Muscle layer of duodenum (tissue), 2 donors: ENCODE measurements around the gene CCT6A.
A peak's percentile ranks its signal among the peaks of the same experiment; 100 is the strongest.
"Not testable (repeated sequence)": the region's sequence is repeated elsewhere in the genome, so short reads cannot be mapped to it uniquely, and the experiment has no call there.

Experiments
- H3K27ac ChIP-seq: one replicate; pipeline ENCODE4 v1.7.0; 2013; ENCODE audit warnings: mild to moderate bottlenecking, low read length
- H3K27me3 ChIP-seq: one replicate; pipeline ENCODE4 v1.7.0; 2013; ENCODE audit warnings: low read depth, mild to moderate bottlenecking, control low read depth, low read length
- H3K36me3 ChIP-seq, 2 donors: one replicate each; pipeline ENCODE4 v1.7.0; 2013; ENCODE audit warnings: low read length in 2 of 2, control low read depth in 1 of 2, mild to moderate bottlenecking in 1 of 2; ENCODE audit not compliant: insufficient read depth in 2 of 2, control insufficient read depth in 1 of 2
- H3K4me1 ChIP-seq, 2 donors: one replicate each; pipeline ENCODE4 v1.7.0; 2013; ENCODE audit warnings: low read length in 2 of 2, mild to moderate bottlenecking in 2 of 2, control low read depth in 1 of 2, moderate library complexity in 1 of 2; ENCODE audit not compliant: insufficient read depth in 2 of 2, control insufficient read depth in 1 of 2
- H3K4me3 ChIP-seq, 2 donors: one replicate each; pipeline ENCODE4 v1.7.0; 2013; ENCODE audit warnings: low read length in 2 of 2, low read depth in 1 of 2, mild to moderate bottlenecking in 1 of 2
- H3K9me3 ChIP-seq, 2 donors: one replicate each; pipeline ENCODE4 v1.7.0; 2013; ENCODE audit warnings: low read length in 2 of 2, control low read depth in 1 of 2, mild to moderate bottlenecking in 1 of 2; ENCODE audit not compliant: control insufficient read depth in 1 of 2
- donor health status: healthy.

The CCT6A gene

DNA sequence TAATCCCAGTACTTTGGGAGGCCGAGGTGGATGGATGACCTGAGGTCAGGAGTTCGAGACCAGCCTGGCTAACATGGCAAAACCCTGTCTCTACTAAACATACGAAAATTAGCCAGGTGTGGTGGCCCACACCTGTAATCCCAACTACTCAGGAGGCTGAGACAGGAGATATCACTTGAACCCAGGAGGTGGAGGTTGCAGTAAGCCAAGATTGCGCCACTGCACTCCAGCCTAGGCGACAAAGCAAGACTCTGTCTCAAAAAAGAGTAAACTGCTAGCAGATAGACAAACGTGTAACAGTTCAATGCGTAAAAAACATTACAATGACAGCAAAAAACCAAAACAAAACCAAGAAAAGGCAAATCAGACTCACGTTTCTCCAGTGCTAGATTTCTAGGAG is 20.0 kb upstream of the CCT6A start:
- H3K9me3 ChIP-seq, H3K27ac ChIP-seq, H3K27me3 ChIP-seq, H3K4me1 ChIP-seq, H3K4me3 ChIP-seq, H3K36me3 ChIP-seq: not testable (repeated sequence)

DNA sequence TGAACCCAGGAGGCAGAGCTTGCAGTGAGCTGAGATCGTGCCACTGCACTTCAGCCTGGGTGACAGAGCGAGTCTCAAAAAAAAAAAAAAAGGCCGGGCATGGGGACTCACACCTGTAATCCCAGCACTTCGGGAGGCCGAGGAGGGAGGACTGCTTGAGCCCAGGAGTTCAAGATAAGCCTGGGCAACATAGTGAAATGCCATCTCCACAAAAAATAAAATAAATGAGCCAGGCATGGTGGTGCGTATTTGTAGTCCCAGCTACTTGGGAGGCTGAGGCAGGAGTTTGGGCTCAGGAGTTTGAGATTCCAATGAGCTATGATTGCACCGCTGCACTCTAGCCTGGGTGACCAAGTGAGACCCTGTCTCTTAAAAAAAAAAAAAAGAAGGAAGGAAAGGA is 19.0 kb upstream of the CCT6A start:
- H3K27me3 ChIP-seq, H3K4me3 ChIP-seq, H3K9me3 ChIP-seq, H3K36me3 ChIP-seq, H3K4me1 ChIP-seq, H3K27ac ChIP-seq: not testable (repeated sequence)

DNA sequence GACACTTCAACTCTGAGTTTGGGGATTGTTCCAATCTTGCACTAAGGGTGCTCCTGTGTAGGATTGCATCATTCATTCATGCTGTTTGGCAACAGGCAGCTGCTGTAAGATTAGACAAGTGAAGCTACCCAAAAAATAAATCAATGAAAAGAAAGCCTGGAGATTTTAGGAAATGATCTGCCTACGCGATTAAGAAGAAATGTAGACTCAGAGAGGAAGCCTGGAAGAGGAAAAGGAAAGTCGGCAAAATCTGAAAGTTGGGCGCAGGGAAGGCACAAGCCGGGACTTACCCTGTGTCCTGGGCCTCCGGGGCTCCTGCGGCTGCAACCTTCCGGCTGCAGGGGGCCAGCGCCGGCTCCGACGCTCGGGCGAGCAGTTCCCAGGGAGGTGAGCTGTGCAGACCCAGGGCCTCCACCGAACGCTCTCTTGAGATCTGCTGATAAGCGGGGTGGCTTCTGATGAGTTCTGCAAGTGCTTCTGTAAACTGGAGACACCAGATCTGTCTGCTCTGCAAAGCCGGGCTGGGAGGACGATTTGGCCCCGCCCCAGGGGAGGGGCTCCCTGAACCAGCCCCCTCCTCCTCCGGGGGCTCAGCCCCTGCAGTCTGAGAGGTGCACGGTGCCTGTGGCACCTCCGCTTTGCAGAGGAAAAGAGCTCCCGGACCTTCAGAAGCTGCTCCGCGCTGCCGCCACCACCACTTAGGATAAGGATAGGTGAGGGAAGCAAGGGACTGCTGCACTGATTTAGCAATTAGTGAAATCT is 17.7 kb upstream of the CCT6A start:
- Histone ChIP-seq H3K9me3 (no peaks in the 10 kb centered on the region), H3K27me3 (no peaks in the 10 kb centered on the region), H3K27ac (no peak overlapping the region), H3K4me1 (no peaks in the 10 kb centered on the region), H3K36me3 (no peaks in the 10 kb centered on the region), H3K4me3 (peak overlapping the region; percentile 87 to 99)

DNA sequence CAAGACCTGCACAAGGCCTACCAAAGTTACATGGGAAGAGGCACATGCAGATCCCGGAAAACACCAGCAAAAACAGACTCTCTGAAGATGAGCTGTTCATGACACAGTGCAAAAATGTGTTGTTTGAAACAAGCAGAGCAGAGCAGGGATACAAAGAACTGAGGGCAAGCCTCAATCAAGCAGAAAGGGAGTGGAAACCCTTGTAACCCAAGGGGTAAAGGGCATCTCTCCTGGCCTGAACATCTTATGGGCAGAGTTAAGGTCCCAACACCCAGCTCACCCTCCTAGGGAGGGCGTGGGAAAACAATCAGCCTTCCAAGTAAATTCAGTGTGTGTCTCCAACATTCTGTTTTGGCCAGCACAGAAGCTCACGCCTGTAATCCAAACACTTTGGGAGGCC is 10.8 kb upstream of the CCT6A start:
- Histone ChIP-seq H3K4me3 (no peak overlapping the region), H3K27ac (no peak overlapping the region), H3K4me1 (no peaks in the 10 kb centered on the region), H3K27me3 (no peaks in the 10 kb centered on the region), H3K9me3 (no peaks in the 10 kb centered on the region), H3K36me3 (no peaks in the 10 kb centered on the region)

DNA sequence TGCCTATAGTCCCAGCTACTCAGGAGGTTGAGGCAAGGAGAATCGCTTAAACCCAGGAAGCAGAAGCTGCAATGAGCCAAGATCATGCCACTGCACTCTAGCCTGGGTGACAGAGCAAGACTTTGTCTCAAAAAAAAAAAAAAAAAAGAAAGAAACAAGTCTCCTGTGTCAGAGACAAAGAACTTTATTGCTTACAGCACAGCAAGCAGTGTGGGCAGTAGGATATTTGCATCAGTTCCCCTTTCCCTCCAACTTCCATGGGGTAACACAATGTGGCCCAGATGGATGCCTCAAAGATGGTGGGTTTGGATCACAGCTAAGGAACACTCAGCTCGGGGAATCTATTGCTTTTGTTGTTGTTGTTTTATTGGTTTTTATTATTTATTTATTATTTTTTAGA is 5.8 kb upstream of the CCT6A start:
- not testable (repeated sequence) for H3K27me3 ChIP-seq, H3K27ac ChIP-seq, H3K4me3 ChIP-seq, H3K9me3 ChIP-seq, H3K36me3 ChIP-seq
- H3K4me1 ChIP-seq, result peaks cover 0 to 18% of the 10 kb centered on the region in 2 donors

DNA sequence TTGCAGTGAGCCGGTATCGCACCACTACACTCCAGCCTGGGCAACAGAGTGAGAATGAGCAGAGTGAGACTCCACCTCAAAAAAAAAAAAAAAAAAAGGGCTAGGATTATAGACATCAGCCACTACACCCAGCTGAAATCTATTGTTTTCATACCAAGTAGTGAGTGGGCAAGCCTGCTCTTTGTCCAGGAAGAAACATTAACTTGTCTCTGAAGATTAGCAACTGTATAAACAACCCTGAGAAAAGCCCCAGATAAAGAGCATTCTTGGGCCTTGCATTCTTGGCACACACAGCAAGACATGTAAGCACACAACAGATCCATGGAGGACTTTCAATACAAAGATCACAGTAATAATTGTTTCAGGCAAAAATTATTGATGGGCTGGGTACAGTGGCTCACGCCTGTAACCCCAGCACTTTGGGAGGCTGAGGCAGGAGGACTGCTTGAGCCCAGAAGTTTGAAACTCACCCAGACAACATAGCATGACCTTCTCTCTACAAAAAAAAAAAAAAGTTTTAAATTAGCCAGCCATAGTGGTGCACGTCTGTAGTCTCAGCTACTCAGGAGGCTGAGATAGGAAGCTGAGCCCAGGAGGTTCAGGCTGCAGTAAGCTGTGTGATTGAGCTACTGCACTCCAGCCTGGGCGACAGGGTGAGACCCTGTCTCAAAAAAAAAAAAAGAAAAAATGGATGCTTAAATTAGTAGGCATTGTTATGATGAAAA is 4.7 kb upstream of the CCT6A start:
- Histone ChIP-seq H3K27me3 (no peaks in the 10 kb centered on the region), H3K4me3 (no peak overlapping the region), H3K4me1 (peaks cover 0 to 18% of the 10 kb centered on the region in 2 donors), H3K36me3 (no peaks in the 10 kb centered on the region), H3K9me3 (no peaks in the 10 kb centered on the region), H3K27ac (peak overlapping the region; percentile 31)

DNA sequence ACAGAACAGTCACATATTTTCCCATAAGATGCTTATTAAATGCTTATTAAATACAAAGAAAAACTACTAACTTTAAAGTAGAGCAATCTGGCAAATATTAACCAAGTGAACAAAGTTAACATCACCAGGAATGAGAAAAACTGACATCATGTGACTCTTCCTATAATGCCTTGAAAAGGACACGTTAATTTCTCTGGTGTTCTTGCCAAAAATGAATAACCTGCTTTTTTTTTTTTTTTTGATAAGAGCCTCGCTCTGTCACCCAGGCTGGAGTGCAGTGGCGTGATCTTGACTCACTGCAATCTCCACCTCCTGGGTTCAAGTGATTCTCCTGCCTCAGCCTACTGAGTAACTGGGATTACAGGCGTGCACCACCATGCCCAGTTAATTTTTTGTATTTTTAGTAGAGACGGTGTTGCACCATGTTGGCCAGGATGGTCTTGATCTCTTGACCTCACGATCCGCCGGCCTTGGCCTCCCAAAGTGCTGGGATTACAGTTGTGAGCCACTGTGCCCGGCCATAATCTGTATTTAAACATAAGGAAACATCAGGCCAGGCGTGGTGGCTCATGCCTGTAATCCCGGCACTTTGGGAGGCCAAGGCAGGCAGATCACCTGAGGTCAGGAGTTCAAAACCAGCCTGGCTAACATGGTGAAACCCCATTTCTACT is 4.0 kb upstream of the CCT6A start:
- H3K27me3 ChIP-seq, H3K4me3 ChIP-seq, H3K36me3 ChIP-seq, H3K9me3 ChIP-seq: not testable (repeated sequence)
- H3K27ac ChIP-seq, result peak overlapping the region; percentile 31
- H3K4me1 ChIP-seq, result peaks cover 0 to 22% of the 10 kb centered on the region in 2 donors

DNA sequence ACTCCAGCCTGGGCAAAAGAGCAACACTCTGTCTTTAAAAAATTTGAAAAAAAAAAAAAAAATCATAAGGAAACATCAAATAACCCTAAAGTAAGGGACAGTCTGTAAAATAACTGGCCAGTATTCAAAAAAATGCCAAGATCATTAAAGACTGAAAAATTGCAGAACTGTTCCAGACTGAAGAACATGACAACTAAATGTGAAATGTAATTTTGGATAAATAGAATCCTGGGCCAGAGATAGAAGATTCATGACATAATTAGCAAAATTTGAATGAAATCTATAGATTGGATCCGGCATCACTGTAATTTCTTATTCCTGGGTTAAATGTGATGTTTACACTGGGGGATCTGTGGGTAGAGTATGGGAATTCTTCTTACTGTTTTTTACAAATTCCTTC is 3.3 kb upstream of the CCT6A start:
- Histone ChIP-seq H3K36me3 (peaks cover 0 to 2% of the 10 kb centered on the region in 2 donors), H3K27me3 (no peaks in the 10 kb centered on the region), H3K4me1 (peaks cover 3 to 28% of the 10 kb centered on the region in 2 donors), H3K9me3 (no peaks in the 10 kb centered on the region), H3K4me3 (no peak overlapping the region), H3K27ac (no peak overlapping the region)

DNA sequence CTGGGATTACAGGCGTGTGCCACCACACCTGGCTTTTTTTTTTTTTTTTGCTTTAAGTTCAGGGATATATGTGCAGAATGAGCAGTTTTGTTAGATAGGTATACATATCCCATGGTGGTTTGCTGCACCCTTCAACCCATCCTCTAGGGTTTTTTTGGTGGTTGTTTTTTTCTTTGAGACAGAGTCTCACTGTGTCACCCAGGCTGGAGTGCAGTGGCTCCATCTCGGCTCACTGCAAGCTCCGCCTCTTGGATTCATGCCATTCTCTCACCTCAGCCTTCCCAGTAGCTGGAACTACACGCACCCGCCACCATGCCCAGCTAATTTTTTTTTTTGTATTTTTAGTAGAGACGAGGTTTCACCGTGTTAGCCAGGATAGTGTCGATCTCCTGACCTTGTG is 2.8 kb upstream of the CCT6A start:
- H3K27me3 ChIP-seq, H3K4me3 ChIP-seq, H3K9me3 ChIP-seq, H3K27ac ChIP-seq, H3K36me3 ChIP-seq: not testable (repeated sequence)
- peaks cover 4 to 29% of the 10 kb centered on the region in 2 donors for H3K4me1 ChIP-seq

DNA sequence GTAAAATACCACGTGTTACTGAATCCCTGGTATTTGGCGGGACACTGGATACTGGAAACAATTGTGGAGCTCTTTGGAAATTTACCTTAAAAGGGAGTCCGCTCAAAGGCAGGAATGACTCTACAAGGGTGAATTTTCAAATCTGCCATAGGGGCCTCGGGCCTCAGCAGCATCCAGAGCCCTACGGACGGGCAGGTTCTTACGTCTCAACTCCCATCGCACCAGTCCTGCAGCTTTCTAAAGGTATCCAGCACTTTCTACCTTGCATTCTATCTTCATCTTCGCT is 569 bp upstream of the CCT6A start:
- no peaks in the 10 kb centered on the region for H3K9me3 ChIP-seq
- H3K27ac ChIP-seq, result peak overlapping the region; percentile 90
- H3K4me3 ChIP-seq, result peak overlapping the region; percentile 85 to 94
- H3K36me3 ChIP-seq, result peaks cover 10 to 23% of the 10 kb centered on the region in 2 donors
- H3K27me3 ChIP-seq, result no peaks in the 10 kb centered on the region
- H3K4me1 ChIP-seq, result peaks cover 4 to 29% of the 10 kb centered on the region in 2 donors

DNA sequence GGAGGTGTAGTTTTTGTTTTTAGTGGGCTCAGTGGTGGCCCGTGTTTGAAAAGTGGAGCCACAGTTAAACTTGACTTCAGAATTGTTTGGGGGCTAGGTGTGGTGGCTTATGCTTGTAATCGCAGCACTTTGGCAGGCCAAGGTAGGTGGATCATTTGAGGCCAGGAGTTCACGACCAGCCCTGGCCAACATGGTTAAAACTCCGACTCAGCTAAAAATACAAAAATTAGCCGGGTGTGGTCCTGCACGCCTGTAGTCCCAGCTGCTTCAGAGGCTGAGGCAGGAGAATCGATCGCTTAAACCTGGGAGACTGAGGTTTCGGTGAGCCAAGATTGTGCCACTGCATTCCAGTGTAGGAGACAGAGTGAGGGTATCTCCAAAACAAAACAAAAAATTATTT is 1.8 kb downstream of the CCT6A start:
- Histone ChIP-seq H3K4me3 (peak overlapping the region in 1 of 2 donors; percentile 94), H3K4me1 (peaks cover 4 to 22% of the 10 kb centered on the region in 2 donors), H3K36me3 (peaks cover 20 to 46% of the 10 kb centered on the region in 2 donors), H3K27me3 (no peaks in the 10 kb centered on the region), H3K9me3 (no peaks in the 10 kb centered on the region), H3K27ac (no peak overlapping the region)
